Right lobe of liver (tissue), 4 donors: ENCODE data around the gene TOM1.

Experiments used
- CTCF ChIP-seq, 4 donors: fragments of 200-600 bp in 3 of 4; fragments of 450-650 bp in 1 of 4; IDR thresholded peaks; one replicate each; pipeline versions ENCODE4 v1.5.1 to v1.8.0; 2016 to 2022; ENCODE audit warnings: antibody characterized with exemption in 4 of 4, mild to moderate bottlenecking in 2 of 4
- POLR2A ChIP-seq: fragments of 450-650 bp; IDR thresholded peaks from one replicate; pipeline ENCODE4 v1.6.1; 2017; ENCODE audit warnings: antibody characterized with exemption, mild to moderate bottlenecking
- donor health status: DM: no; HTN: no; CAD: no.
- donor health status: DM: no; HTN: no; CAD: no.
- donor health status: DM: no; HTN: yes; CAD: no.

- TF ChIP-seq CTCF (IDR thresholded peaks at IDR 0.05) (no peak), POLR2A (no peak)
Observed at GRCh38 chr22:35393116-35394010, 93.7 kb downstream of the TOM1 start.
